NCI-H2196 treated with DMSO at 0.1 percent for 48 hours (cell line): Measurements from ENCODE around the gene TNFRSF14.
"Not testable (repeated sequence)": the region's sequence is repeated elsewhere in the genome, so short reads cannot be mapped to it uniquely, and the experiment has no call there.

ENCODE experiments used
- DNase-seq: peaks from one replicate; lab custom pipeline; 2025; ENCODE audit not compliant: unreplicated experiment; lab: John Stamatoyannopoulos, UW

Gene TNFRSF14

DNA sequence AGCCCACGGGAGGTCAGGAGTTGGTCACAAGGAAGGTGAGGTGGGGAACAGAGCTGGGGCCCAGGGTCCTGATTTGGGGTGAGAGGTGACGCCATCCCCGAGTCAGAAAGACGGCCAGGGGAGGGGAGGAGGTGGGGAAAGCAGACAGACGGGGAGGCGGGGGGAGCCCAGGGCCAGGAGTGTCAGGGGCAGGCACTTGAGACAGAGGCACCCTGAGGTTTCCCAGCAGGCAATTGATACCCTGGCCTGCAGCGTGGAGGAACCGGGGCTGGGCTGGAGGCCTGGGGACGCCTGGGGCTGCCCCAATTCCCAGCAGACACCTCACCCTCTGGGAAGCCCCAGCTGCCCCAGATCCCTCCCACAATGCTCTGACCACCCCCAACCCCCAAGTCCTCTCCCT, 3.1 kb upstream of the TNFRSF14 start:
- DNase-seq: not testable (repeated sequence)

DNA sequence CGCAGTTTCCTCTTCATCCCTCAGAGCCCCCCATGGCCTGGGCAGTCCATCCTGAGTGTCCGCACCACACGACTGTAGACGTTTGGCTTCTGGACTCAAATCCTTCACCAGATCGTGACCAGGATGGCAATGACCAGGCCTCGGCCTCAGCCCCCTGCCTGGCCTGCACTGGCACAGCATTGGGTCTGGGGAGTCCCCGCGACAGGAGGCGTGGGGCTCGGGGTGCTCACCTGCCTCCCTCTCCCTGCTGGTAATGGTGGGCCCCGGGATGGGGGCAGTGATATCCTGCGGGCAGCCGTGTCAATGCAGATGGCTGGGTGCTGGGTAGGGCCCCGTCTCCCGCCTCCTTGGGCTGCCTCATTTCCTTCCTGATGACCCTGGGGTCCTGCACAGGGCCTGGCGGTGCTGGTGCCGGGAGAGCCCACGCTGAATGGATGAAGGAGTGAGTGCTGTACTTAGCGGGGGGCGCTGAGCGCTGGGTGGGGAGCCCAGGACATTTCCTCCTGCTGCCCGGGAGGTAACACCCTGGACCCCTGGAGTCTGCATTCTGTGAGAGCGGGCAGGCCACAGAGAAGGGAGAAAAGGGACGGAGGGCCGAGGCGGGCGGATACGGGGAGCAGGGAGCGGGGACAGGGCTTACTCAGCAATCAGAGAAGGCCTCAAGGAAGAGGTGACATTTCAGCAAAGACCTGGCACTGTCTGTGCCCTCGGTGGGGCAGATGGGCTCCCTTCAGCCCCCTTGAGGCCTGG, 2.1 kb upstream of the TNFRSF14 start:
- no peak for DNase-seq

DNA sequence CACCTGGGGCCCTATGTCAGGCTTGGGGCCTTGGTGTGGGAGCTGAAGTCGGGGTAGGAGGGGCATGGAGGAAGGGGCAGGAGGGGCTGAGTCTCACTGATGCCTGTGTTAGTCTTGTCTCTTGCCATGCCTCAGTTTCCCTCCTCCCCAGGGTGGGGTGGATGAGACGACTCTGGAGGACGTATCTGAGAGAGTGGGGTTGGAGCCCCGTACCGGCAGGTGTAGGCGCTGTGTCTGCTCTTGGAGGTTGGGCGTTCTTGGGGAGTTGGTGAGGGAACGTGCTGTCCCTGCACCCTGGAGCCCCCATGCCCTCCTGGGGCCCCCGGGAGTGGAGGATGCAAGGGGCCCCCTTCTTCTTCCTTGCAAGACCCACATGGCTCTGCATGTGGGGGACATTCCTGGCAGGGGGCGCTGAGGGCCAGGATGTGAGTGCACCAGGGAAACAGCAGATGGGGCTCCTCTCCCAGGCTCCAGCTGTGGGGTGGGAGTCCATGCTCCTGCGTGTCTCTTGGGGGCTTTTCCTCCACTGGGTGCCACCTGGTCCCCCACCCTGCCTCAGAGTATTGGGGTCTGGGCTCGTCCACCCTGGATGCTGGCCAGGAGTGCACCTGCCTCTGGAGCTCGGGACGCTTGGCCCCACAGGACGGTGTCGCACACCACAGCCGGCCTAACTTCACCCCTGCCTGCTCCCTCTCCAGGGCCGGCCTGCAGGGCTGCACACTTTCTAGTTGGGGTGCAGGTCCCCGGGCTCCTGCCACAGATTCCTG, 1.4 kb upstream of the TNFRSF14 start:
- no peak for DNase-seq

DNA sequence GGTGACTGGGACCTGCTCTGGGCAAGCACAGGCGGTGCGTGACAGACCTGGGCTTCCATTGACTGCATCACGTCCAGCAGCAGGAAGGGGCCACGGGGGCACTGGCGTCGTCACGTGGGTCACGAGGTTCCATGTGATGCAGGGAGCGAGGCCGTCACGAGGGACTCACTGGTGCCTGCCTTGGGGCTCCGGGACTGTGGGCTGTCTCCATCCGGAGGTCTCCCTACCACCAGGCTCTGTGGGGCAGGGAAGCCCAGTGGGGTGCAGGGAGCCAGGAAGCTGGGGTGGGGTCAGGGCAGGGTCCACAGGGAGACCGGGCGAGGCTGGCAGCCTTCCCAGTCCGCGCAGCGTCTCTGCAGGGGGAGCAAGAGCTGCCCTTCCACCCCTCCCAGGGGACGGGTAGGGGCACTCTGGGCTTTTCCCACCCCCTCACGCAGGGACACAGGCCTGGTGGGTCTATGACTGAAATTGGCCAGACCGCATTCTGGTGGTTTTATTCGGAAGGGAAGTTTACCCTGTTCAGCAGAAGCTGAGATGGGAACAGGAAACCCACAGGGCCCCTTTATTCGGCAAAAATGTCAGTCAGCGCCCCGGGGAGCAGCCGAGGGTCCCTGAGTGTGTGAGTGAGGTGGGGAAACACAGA, 416 bp upstream of the TNFRSF14 start:
- DNase-seq: peak; percentile 31

DNA sequence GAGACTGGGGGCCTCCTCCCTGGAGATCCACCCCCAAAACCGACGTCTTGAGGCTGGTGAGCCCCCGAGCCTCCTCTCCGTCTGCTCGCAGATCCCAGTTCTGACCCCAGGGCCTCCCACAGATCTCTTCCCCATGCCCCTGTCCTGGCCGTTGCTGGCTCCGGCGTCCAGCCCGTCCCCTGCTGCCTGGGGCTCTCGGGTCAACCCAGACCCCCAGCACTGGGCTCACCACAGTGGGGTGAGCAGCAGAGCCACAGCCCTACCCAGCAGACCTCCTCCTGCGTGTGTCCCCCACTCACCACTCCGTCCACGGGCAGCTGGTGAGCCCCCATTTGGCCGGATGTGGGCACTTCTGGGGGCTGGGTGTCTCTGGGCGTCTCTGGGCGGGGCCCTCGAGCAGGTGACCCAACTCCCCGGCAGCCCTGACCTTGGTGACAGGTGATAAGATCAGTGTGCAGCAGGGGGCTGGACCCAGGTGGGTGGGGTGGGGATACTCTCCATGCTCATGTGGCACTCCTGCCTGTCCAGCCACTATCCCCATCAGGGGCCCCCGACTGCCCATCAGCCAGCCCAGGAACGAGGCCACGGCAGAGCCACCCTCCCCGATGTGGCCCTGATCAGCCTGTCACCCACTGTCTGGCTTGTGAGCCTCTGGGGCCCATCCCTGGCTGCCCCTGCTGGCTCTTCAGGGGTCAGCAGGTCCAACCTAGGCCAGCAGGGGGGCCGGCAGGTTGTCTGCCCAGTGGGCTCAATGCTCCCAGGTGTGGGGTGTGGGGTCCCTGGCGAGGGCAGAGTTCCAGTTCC, 709 bp downstream of the TNFRSF14 start:
- no peak for DNase-seq

DNA sequence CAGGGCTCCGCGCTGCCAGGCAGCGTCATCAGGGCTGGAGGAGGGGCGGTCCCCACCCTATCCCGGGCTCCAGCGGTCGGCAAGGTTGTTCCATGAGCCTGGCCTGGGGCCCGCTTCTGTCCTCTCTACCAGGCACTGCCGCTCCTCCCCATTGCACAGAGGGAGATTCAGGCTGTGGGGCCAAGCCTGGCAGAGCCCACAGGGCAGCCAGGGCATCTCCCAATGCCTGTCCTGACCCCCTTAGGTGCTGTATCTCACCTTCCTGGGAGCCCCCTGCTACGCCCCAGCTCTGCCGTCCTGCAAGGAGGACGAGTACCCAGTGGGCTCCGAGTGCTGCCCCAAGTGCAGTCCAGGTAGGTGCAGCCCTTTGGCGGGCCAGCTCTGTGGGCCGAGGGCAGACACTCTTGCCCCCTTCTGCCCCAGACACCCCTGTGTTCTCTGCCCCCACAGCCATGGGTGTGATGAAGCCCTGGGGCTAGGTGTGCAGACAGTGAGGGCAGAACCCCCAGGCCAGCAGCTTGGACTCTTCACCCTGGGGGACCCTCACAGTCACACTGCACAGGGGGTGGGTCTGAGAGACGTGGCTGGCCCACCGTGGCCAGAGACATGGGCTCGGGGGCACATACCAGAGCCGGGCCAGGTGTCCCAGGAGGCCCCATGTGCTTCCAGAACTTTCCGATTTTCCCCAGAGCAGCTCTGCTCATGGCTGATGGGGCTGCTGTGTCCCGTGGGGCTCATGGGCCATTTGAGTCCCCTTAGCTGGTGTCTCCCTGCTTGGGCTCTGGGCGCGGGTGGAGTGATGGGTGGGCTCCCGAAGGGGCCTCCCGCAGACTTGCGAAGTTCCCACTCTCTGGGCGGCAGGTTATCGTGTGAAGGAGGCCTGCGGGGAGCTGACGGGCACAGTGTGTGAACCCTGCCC, 1.6 kb downstream of the TNFRSF14 start:
- DNase-seq: no peak

DNA sequence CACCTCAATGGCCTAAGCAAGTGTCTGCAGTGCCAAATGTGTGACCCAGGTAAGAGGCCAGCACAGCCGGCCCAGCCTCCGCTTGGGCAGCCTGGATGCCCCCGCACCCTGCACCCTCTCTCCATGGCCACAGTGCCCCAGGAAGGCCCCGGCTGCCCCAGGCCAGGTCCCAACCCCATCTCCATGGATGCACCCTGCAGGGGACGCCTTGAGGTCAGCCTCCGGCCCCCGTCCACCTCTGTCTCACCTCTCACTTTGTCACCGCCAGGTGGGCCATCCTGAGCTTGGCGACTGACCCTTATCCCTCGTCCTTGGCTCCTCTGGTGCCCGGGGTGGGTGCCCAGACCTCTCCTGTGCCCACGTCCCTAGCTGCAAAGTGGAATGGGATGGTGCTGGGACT, 2.2 kb downstream of the TNFRSF14 start:
- DNase-seq: no peak

DNA sequence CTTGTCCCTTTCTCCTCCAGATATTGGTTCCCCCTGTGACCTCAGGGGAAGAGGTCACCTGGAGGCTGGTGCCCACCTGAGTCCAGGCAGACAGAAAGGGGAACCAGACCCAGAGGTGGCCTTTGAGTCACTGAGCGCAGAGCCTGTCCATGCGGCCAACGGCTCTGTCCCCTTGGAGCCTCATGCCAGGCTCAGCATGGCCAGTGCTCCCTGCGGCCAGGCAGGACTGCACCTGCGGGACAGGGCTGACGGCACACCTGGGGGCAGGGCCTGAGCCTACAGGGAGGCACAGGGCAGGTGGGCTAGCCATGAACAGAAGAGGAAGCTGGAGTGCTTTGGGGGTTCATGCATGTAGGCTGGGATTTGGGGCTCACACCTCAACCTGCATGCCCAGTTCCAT, 2.7 kb downstream of the TNFRSF14 start:
- DNase-seq: no peak

DNA sequence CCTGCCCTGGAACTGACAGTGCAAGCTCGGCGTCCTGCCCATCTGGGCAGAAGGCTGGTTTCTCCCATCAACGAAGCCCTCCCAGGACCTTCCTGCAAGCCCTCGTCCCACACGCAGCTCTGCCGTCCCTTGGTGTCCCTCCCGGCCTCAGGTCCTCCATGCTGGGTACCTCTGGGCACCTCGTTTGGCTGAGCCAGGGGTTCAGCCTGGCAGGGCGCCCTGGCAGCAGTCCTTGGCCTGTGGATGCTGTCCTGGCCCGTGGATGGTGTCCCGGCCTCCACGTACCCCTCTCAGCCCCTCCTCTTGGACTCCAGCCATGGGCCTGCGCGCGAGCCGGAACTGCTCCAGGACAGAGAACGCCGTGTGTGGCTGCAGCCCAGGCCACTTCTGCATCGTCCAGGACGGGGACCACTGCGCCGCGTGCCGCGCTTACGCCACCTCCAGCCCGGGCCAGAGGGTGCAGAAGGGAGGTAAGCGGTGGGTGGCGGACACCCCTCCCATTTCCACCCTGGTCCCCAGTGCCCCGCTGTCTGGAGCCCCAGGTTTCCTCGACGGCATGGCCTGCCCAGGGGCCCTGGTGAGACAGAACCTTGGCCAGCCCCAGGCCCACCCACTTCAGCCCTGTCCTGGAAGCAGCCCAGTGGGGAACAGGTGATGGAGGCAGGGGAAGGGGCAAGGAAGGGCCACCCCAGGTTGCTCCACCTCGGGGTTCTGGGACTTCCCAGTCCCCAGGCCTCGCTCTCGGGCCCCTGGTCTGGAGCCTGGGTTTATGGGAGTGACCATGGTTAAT, 3.5 kb downstream of the TNFRSF14 start:
- DNase-seq: no peak

DNA sequence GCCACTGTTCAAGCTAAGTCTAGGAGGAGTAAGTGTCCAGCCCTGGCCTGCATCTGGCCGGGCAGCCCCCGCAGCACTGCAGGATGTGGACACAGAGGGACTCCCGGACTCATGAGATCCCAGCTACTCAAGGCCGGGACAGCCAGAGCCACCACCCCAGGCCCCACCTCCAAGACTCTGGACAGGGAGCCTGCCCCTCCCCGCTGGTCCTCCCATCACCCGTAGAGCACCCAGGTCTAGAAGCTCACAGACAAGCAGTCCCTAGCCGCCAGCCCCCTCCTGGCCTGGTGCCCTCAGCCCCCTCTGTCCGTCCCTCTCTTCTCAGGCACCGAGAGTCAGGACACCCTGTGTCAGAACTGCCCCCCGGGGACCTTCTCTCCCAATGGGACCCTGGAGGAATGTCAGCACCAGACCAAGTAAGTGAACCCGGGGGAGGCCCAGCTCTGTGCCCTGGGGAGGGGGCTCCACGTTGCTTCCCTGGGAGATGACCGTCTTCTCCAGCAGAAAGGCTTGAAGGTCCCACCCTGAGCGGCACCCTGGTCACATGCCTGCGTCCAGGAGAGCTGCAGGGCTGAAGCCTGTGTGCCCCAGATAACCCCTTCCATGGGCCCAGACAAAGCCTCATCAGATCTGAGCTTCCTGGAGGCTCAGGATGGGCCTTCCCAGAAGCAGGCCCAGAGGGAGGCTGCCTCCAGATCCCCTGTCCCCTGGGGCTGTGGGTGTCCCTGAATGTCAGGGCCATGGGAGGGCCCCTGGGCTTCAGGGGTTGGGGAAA, 4.3 kb downstream of the TNFRSF14 start:
- DNase-seq: no peak

DNA sequence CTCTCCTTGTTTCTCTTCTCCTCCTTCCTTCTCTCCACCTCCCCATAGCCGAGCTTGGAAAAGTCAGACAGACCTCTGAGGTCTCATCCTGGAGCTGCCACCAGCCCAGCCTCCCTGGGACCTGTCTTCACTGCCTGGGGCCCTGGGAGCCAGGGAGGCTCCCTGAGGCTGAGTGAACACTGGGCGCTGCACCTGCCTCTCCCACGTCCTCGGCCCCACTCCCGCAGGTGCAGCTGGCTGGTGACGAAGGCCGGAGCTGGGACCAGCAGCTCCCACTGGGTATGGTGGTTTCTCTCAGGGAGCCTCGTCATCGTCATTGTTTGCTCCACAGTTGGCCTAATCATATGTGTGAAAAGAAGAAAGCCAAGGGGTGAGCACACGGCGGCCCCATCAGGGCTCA, 5.3 kb downstream of the TNFRSF14 start:
- no peak for DNase-seq

DNA sequence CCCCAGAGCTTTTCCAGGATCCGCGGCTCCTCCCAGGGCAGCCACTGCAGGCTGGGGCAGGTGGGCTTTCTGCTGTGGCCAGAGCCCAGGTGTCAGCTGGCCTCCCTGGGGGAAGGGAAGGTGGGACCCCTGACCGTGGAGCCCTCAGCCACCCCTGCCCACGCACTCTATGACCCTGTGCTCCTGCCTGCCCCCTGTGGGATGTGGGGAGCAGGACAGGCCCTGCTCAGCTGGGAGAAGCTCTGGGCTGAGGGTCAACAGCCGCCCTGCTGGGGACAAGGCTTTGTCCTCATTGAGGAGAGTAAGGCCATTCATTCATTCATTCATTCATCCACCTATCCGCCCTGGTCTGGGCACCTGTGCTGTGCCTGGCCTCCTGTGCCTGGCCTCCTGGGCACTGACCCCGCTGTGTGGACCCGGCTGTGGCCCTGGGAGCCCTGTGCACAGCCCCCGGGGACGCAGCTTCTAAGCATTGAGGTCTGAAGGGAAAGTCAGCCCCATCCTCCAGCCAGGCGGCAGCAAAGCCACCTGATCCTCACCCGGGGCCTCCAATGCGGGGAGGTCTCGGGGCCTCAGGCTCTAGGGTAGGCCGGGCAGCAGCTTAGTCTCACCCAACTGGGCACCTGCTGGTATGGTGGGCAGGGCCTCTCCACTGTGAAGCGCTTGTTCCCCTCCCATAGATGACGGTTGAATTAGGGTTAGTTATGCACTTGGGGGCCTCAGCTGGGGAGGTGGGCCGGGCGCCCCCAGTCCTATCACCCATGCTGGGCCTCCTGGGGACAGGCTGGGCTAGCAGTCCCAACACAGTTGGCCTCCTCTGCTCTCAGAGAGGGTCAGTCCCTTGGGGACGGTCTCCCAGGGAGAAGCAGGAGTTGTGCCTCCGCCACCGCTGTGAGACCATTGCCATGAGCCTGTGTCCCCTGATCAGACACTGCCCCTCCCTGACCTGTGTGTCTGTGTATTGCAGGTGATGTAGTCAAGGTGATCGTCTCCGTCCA, 6.0 kb downstream of the TNFRSF14 start:
- DNase-seq: no peak

DNA sequence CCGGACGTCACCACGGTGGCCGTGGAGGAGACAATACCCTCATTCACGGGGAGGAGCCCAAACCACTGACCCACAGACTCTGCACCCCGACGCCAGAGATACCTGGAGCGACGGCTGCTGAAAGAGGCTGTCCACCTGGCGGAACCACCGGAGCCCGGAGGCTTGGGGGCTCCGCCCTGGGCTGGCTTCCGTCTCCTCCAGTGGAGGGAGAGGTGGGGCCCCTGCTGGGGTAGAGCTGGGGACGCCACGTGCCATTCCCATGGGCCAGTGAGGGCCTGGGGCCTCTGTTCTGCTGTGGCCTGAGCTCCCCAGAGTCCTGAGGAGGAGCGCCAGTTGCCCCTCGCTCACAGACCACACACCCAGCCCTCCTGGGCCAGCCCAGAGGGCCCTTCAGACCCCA, 7.0 kb downstream of the TNFRSF14 start:
- DNase-seq: no peak

DNA sequence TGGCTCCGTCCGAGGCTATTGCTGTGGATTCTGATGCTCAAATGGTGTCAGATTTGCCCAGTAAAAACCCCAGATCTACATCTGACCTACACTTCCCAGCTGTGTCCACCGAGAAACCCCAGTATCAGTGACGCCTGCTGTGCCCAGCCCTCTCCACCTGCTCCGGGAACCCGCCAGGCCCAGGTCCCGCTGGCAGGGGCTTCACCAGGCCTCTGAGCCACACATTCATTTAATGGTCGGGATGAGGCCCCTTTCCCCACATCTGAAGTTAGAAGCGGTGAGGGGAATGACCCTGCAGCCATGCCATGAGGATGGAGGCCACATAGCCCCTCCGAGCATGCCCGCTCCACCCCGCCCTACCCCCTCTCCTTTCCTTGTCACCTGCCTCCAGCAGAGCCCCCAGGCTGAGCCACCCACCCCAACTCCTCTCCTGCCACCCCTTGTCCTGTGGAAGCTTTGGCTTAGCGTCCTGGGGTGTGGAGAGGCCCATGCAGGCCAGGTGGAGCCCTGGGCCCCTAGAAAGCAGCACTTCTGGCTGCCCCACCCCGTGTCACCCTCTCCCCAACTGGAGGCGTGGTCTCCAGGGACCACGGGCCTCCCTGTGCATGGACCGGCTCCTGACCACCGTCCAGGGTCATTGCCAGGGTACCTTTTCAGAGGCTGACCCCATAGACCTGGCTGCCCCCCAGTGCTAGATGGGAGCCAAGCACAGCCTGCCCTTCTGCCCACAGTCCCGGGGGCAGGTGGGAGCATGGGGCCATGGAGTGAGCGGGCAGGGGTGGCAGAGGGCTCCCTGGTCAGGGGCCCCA, 8.0 kb downstream of the TNFRSF14 start:
- DNase-seq: no peak

DNA sequence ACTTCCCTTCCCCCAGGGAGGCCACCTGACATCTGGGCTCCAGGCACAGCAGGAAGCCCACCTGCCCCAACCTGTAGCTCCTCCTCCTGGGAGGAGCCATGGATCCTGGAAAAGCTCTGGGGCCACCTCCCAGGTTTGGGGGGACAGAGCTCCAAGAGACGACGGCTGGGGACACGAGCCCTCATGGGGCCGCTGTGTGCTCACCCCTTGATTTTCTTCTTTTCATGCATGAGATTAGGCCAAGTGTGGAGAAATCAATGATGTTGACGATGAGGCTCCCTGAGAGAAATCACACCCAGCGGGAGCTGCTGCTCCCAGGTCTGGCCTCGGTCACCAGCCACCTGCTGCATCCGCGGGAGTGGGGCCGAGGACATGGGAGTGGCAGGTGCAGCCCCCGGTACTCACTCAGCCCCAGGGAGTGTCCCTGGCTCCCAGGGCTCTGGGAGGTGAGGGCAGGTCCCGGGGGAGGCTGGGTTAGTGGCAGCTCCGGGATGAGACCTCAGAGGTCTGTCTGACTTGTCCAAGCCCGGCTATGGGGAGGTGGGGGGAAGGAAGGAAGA, 8.7 kb downstream of the TNFRSF14 start:
- DNase-seq: no peak
